ENCODE results near the gene FBXL22.
"Not testable (repeated sequence)": the region's sequence is repeated elsewhere in the genome, so short reads cannot be mapped to it uniquely, and the experiment has no call there.

The FBXL22 gene

GRCh38 chr15:63612300-63612699 is 15.1 kb downstream of the FBXL22 start:
- no peak for DNase-seq (ENCODE audit: low read depth)

- no peak for DNase-seq (ENCODE audit: low read depth)
Observed at GRCh38 chr15:63615935-63616334, 18.7 kb downstream of the FBXL22 start.

GRCh38 chr15:63617147-63617546 is 20.0 kb downstream of the FBXL22 start:
- DNase-seq (ENCODE audit: low read depth) = not testable (repeated sequence)

GRCh38 chr15:63617627-63618026 is 20.4 kb downstream of the FBXL22 start:
- DNase-seq (ENCODE audit: low read depth) = not testable (repeated sequence)

GRCh38 chr15:63620760-63621159 is 23.6 kb downstream of the FBXL22 start:
- not testable (repeated sequence) for DNase-seq (ENCODE audit: low read depth)

GRCh38 chr15:63623232-63623969 is 26.2 kb downstream of the FBXL22 start:
- DNase-seq (ENCODE audit: low read depth) = no peak

GRCh38 chr15:63626955-63627354 is 29.8 kb downstream of the FBXL22 start:
- no peak for DNase-seq (ENCODE audit: low read depth)

GRCh38 chr15:63628123-63628822 is 31.1 kb downstream of the FBXL22 start:
- no peak for DNase-seq (ENCODE audit: low read depth)

- no peak for DNase-seq (ENCODE audit: low read depth)
Observed at GRCh38 chr15:63630036-63630751, 33.0 kb downstream of the FBXL22 start.

GRCh38 chr15:63633312-63633711 is 36.1 kb downstream of the FBXL22 start:
- DNase-seq (ENCODE audit: low read depth) = no peak

- no peak for DNase-seq (ENCODE audit: low read depth)
Observed at GRCh38 chr15:63634154-63634553, 37.0 kb downstream of the FBXL22 start.

GRCh38 chr15:63636518-63637061 is 39.4 kb downstream of the FBXL22 start:
- no peak for DNase-seq (ENCODE audit: low read depth)

- DNase-seq (ENCODE audit: low read depth) = no peak
Observed at GRCh38 chr15:63638839-63639238, 41.7 kb downstream of the FBXL22 start.

- no peak for DNase-seq (ENCODE audit: low read depth)
Observed at GRCh38 chr15:63640146-63640545, 43.0 kb downstream of the FBXL22 start.
